A172 (cell line): ENCODE results near the gene STPG3. TPM values are rescaled to one million over a fixed set of nuclear protein-coding genes. Genes with fewer than 3 reads are reported as not detected.
A peak's percentile ranks its signal among the peaks of the same experiment; 100 is the strongest.

Source experiments
- DNase-seq: peaks from one replicate; pipeline ENCODE4 v3.0.0-alpha.2; 2015; ENCODE audit warnings: low spot score
- total RNA-seq: library from RNA; depleted of rRNA; stranded (reverse); fragments of >200 nt; shearing (Covaris generic); gene quantifications from 2 replicates; pipeline ENCODE4 v1.2.3, GENCODE V29; 2014; rRNA removed

Gene STPG3
- total RNA-seq, 1 experiment from 2014 or later = not detected

- no peak for DNase-seq
These were observed 50.2 kb downstream of the STPG3 start for GRCh38 chr9:137301081-137301947.

GRCh38 chr9:137302118-137302448, 51.0 kb downstream of the STPG3 start, which contains the start of gene NRARP:
Gene NRARP, minus strand, starts transcription at chr9:137302271. Its CDS starts 343 bp downstream, at chr9:137301928.
- peak; percentile 53 for DNase-seq

GRCh38 chr9:137302449-137303150, 51.5 kb downstream of the STPG3 start:
- peak; percentile 50 for DNase-seq

Other genes starting within 250 kb of the STPG3 start
- 32.3 and 33.5 TPM in 2 replicates for gene ABCA2, start 223.0 kb upstream of the STPG3 start, total RNA-seq
- gene FUT7, start 219.2 kb upstream of the STPG3 start, total RNA-seq = 0.07 TPM in 1 of 2 replicates, not detected in the other
- gene NPDC1, start 205.1 kb upstream of the STPG3 start, total RNA-seq = 47.4 and 49.6 TPM in 2 replicates
- gene ENTPD2, start 197.2 kb upstream of the STPG3 start, total RNA-seq = not detected in 2 replicates
- gene SAPCD2, start 180.7 kb upstream of the STPG3 start, total RNA-seq = 76.4 and 92.3 TPM in 2 replicates
- gene UAP1L1, start 173.8 kb upstream of the STPG3 start, total RNA-seq = 94.6 and 109 TPM in 2 replicates
- 196 and 197 TPM in 2 replicates for gene MAN1B1, start 164.3 kb upstream of the STPG3 start, total RNA-seq
- 251 and 263 TPM in 2 replicates for gene DPP7, start 136.6 kb upstream of the STPG3 start, total RNA-seq
- gene GRIN1, start 112.1 kb upstream of the STPG3 start, total RNA-seq = not detected in 2 replicates
- gene LRRC26, start 81.2 kb upstream of the STPG3 start, total RNA-seq = not detected in 2 replicates
- gene TMEM210, start 79.2 kb upstream of the STPG3 start, total RNA-seq = not detected in 2 replicates
- gene ANAPC2, start 62.7 kb upstream of the STPG3 start, total RNA-seq = 23.1 and 29.2 TPM in 2 replicates
- gene SSNA1, start 62.6 kb upstream of the STPG3 start, total RNA-seq = 257 and 270 TPM in 2 replicates
- gene TPRN, start 50.5 kb upstream of the STPG3 start, total RNA-seq = 26.9 and 34.5 TPM in 2 replicates
- 115 and 120 TPM in 2 replicates for gene TMEM203, start 45.6 kb upstream of the STPG3 start, total RNA-seq
- gene NDOR1, start 45.6 kb upstream of the STPG3 start, total RNA-seq = 23.8 and 25.5 TPM in 2 replicates
- gene RNF208, start 29.0 kb upstream of the STPG3 start, total RNA-seq = 0.09 and 0.17 TPM in 2 replicates
- gene CYSRT1, start 26.1 kb upstream of the STPG3 start, total RNA-seq = 5.1 and 5.4 TPM in 2 replicates
- 0.86 and 1.1 TPM in 2 replicates for gene RNF224, start 23.8 kb upstream of the STPG3 start, total RNA-seq
- gene SLC34A3, start 20.4 kb upstream of the STPG3 start, total RNA-seq = 1.1 and 1.6 TPM in 2 replicates
- 599 and 717 TPM in 2 replicates for gene TUBB4B, start 10.0 kb upstream of the STPG3 start, total RNA-seq
- gene NELFB, start 4.0 kb downstream of the STPG3 start, total RNA-seq = 104 and 116 TPM in 2 replicates
- gene TOR4A, start 26.4 kb downstream of the STPG3 start, total RNA-seq = 79.6 and 94.5 TPM in 2 replicates
- gene NRARP, start 51.0 kb downstream of the STPG3 start, total RNA-seq = 0.40 and 0.43 TPM in 2 replicates
- gene EXD3, start 171.9 kb downstream of the STPG3 start, total RNA-seq = 3.4 and 9.9 TPM in 2 replicates
- gene NOXA1, start 172.1 kb downstream of the STPG3 start, total RNA-seq = 1.7 and 3.3 TPM in 2 replicates
- 0.83 and 0.98 TPM in 2 replicates for gene ENTPD8, start 190.1 kb downstream of the STPG3 start, total RNA-seq
- gene NSMF, start 208.0 kb downstream of the STPG3 start, total RNA-seq = 45.1 and 46.4 TPM in 2 replicates